Activated CD4-positive, alpha-beta memory T cell treated with anti-CD3 and anti-CD28 coated beads for 36 hours (primary cell): Measurements from ENCODE around the gene OSR1. TPM values are rescaled to one million over a fixed set of nuclear protein-coding genes. Genes with fewer than 3 reads are reported as not detected.

Experiments used
- CTCF ChIA-PET: fragments of 350-600 bp; sonication (Branson Sonifier 250); formaldehyde crosslinking; loops from one replicate; lab custom pipeline; 2021; ENCODE audit warnings: antibody characterized with exemption, inconsistent platforms; lab: Charles Lee
- POLR2A ChIA-PET: fragments of 350-600 bp; sonication (Branson Sonifier 250); formaldehyde crosslinking; loops from one replicate; lab custom pipeline; 2021; ENCODE audit warnings: antibody characterized with exemption; lab: Charles Lee
- DNase-seq: peaks from one replicate; pipeline ENCODE4 v3.0.0-alpha.2; 2020
- H3K27ac Mint-ChIP-seq: one replicate; pipeline ENCODE4 v1.8.0; 2021; ENCODE audit warnings: mixed read lengths
- H3K27me3 Mint-ChIP-seq: one replicate; pipeline ENCODE4 v1.8.0; 2021; ENCODE audit warnings: mixed read lengths
- H3K36me3 Mint-ChIP-seq: one replicate; pipeline ENCODE4 v1.8.0; 2021; ENCODE audit warnings: mixed read lengths
- H3K4me1 Mint-ChIP-seq: one replicate; pipeline ENCODE4 v1.8.0; 2021; ENCODE audit warnings: low read depth, mixed read lengths
- H3K4me3 Mint-ChIP-seq: one replicate; pipeline ENCODE4 v1.8.0; 2021; ENCODE audit warnings: mild to moderate bottlenecking, mixed read lengths
- H3K9me3 Mint-ChIP-seq: one replicate; pipeline ENCODE4 v1.8.0; 2021; ENCODE audit warnings: mixed read lengths
- intact Hi-C: fragments of 100-400 bp; cut with micrococcal nuclease; formaldehyde crosslinking; loops from one replicate; pipeline ENCODE4 v1.15.1; 2023
- total RNA-seq, 2 experiments: library from RNA; stranded (reverse); gene quantifications; one replicate each; pipeline ENCODE4 v1.2.3, GENCODE V29; 2021

OSR1 gene
- total RNA-seq, 2 experiments from 2014 or later = not detected

- Mint-ChIP-seq H3K4me1 (peaks cover 34% of the 10 kb centered on the region), H3K36me3 (no peaks in the 10 kb centered on the region), H3K4me3 (peak overlapping the region; percentile 12), H3K9me3 (no peaks in the 10 kb centered on the region), H3K27ac (no peak overlapping the region), H3K27me3 (peaks cover 87% of the 10 kb centered on the region)
- peak; percentile 14 for DNase-seq
- ChIA-PET POLR2A (interaction anchor here (0.6 to 3.0 kb wide), 2 partner anchors 10 to 21 kb away, joined by 3 to 11 read pairs; no protein-coding TSS in a partner anchor), CTCF (interaction anchor here (0.6 to 4.9 kb wide), 2 partner anchors 8 to 151 kb away, joined by 3 to 43 read pairs; no protein-coding TSS in a partner anchor)
- intact Hi-C loops = no loop called here
Measured at GRCh38 chr2:19357402-19358241, 801 bp downstream of the OSR1 start.

GRCh38 chr2:19356545-19357401 is 1.6 kb downstream of the OSR1 start:
- peaks cover 33% of the 10 kb centered on the region for H3K4me1 Mint-ChIP-seq
- H3K4me3 Mint-ChIP-seq = no peak overlapping the region
- no peak for DNase-seq
- H3K27ac Mint-ChIP-seq = no peak overlapping the region
- intact Hi-C loops = no loop called here
- ChIA-PET CTCF (no interaction called here), POLR2A (no interaction called here)
- peaks cover 87% of the 10 kb centered on the region for H3K27me3 Mint-ChIP-seq
- no peaks in the 10 kb centered on the region for H3K36me3 Mint-ChIP-seq
- H3K9me3 Mint-ChIP-seq = no peaks in the 10 kb centered on the region

- DNase-seq = no peak
- no peaks in the 10 kb centered on the region for H3K36me3 Mint-ChIP-seq
Measured at GRCh38 chr2:19355931-19356544, 2.4 kb downstream of the OSR1 start.

GRCh38 chr2:19355416-19355821 is 3.0 kb downstream of the OSR1 start:
- intact Hi-C loops = no loop called here
- CTCF ChIA-PET = no interaction called here
- Mint-ChIP-seq H3K27ac (no peak overlapping the region), H3K27me3 (peaks cover 84% of the 10 kb centered on the region), H3K4me3 (no peak overlapping the region), H3K9me3 (no peaks in the 10 kb centered on the region), H3K4me1 (peaks cover 36% of the 10 kb centered on the region), H3K36me3 (no peaks in the 10 kb centered on the region)
- DNase-seq = no peak
- POLR2A ChIA-PET = no interaction called here

More at GRCh38 chr2:19355931-19356544, 2.4 kb downstream of the OSR1 start:
- Mint-ChIP-seq H3K27me3 (peaks cover 85% of the 10 kb centered on the region), H3K4me1 (peaks cover 32% of the 10 kb centered on the region), H3K27ac (no peak overlapping the region), H3K9me3 (no peaks in the 10 kb centered on the region), H3K4me3 (no peak overlapping the region)
- ChIA-PET POLR2A (no interaction called here), CTCF (no interaction called here)
- intact Hi-C loops = no loop called here

GRCh38 chr2:19355014-19355405 is 3.4 kb downstream of the OSR1 start:
- CTCF ChIA-PET = no interaction called here
- Mint-ChIP-seq H3K9me3 (no peaks in the 10 kb centered on the region), H3K27me3 (peaks cover 82% of the 10 kb centered on the region), H3K4me1 (peaks cover 36% of the 10 kb centered on the region), H3K27ac (no peak overlapping the region), H3K36me3 (no peaks in the 10 kb centered on the region), H3K4me3 (no peak overlapping the region)
- no peak for DNase-seq
- intact Hi-C loops = no loop called here
- POLR2A ChIA-PET = no interaction called here

GRCh38 chr2:19353721-19354050 is 4.7 kb downstream of the OSR1 start:
- no peak for DNase-seq
- CTCF ChIA-PET = no interaction called here
- Mint-ChIP-seq H3K27ac (no peak overlapping the region), H3K9me3 (no peaks in the 10 kb centered on the region), H3K4me3 (no peak overlapping the region), H3K4me1 (peaks cover 36% of the 10 kb centered on the region), H3K27me3 (peaks cover 82% of the 10 kb centered on the region), H3K36me3 (no peaks in the 10 kb centered on the region)
- POLR2A ChIA-PET = no interaction called here
- intact Hi-C loops = no loop called here

GRCh38 chr2:19352946-19353720 is 5.3 kb downstream of the OSR1 start:
- Mint-ChIP-seq H3K4me3 (no peak overlapping the region), H3K4me1 (peaks cover 39% of the 10 kb centered on the region), H3K27ac (no peak overlapping the region), H3K9me3 (no peaks in the 10 kb centered on the region), H3K27me3 (peaks cover 83% of the 10 kb centered on the region), H3K36me3 (no peaks in the 10 kb centered on the region)
- POLR2A ChIA-PET = no interaction called here
- CTCF ChIA-PET = no interaction called here
- DNase-seq = no peak
- intact Hi-C loops = no loop called here

- H3K9me3 Mint-ChIP-seq = no peaks in the 10 kb centered on the region
- no peak overlapping the region for H3K27ac Mint-ChIP-seq
- peaks cover 3% of the 10 kb centered on the region for H3K36me3 Mint-ChIP-seq
- ChIA-PET POLR2A (no interaction called here), CTCF (interaction anchor here (1.2 to 5.1 kb wide), 2 partner anchors 8 to 352 kb away, joined by 3 to 43 read pairs; partner anchors contain the start of gene OSR1)
- H3K4me3 Mint-ChIP-seq = peak overlapping the region; percentile 2
- DNase-seq = no peak
- peaks cover 30% of the 10 kb centered on the region for H3K4me1 Mint-ChIP-seq
- intact Hi-C loops = no loop called here
- peaks cover 76% of the 10 kb centered on the region for H3K27me3 Mint-ChIP-seq
Measured at GRCh38 chr2:19351899-19352697, 6.3 kb downstream of the OSR1 start.

- POLR2A ChIA-PET = no interaction called here
Measured at GRCh38 chr2:19351499-19351898, 6.9 kb downstream of the OSR1 start.

GRCh38 chr2:19350678-19351401 is 7.6 kb downstream of the OSR1 start:
- ChIA-PET POLR2A (no interaction called here), CTCF (interaction anchor here (0.6 to 5.1 kb wide), 11 partner anchors 9 to 975 kb away, joined by 3 to 43 read pairs (median 3); partner anchors contain the start of gene OSR1)
- intact Hi-C loops = loop anchor here (1.0 kb wide), 1 partner anchor 512 kb away; no protein-coding TSS in a partner anchor
- Mint-ChIP-seq H3K4me1 (peaks cover 25% of the 10 kb centered on the region), H3K27ac (no peak overlapping the region), H3K27me3 (peaks cover 64% of the 10 kb centered on the region), H3K4me3 (peak overlapping the region; percentile 4), H3K36me3 (peaks cover 8% of the 10 kb centered on the region), H3K9me3 (no peaks in the 10 kb centered on the region)
- DNase-seq = no peak

More at GRCh38 chr2:19351499-19351898, 6.9 kb downstream of the OSR1 start:
- peaks cover 29% of the 10 kb centered on the region for H3K4me1 Mint-ChIP-seq
- H3K36me3 Mint-ChIP-seq = peaks cover 3% of the 10 kb centered on the region
- H3K4me3 Mint-ChIP-seq = peak overlapping the region; percentile 4
- no peaks in the 10 kb centered on the region for H3K9me3 Mint-ChIP-seq
- H3K27ac Mint-ChIP-seq = no peak overlapping the region
- intact Hi-C loops = no loop called here
- no peak for DNase-seq
- H3K27me3 Mint-ChIP-seq = peaks cover 70% of the 10 kb centered on the region
- CTCF ChIA-PET = interaction anchor here (1.2 to 5.1 kb wide), 2 partner anchors 8 to 352 kb away, joined by 3 to 43 read pairs; partner anchors contain the start of gene OSR1
